Ovary (tissue), 3 donors: ENCODE measurements around the gene ARHGEF10L.

Experiments used
- CTCF ChIP-seq, 3 donors: fragments of 450-650 bp in 2 of 3; fragments of 200-600 bp in 1 of 3; IDR thresholded peaks; one replicate each; pipeline versions ENCODE4 v1.5.1 to v1.8.0; 2016 to 2022; ENCODE audit warnings: antibody characterized with exemption in 3 of 3, mild to moderate bottlenecking in 1 of 3
- EP300 ChIP-seq: sonication (generic); formaldehyde crosslinking; IDR thresholded peaks from one replicate; pipeline ENCODE4 v1.6.1; 2017; ENCODE audit warnings: antibody characterized with exemption
- donor health status: DM: no; HTN: no; CAD: no.

- TF ChIP-seq EP300 (no peak), CTCF (IDR thresholded peaks at IDR 0.05) (no peak)
Observed at GRCh38 chr1:17612831-17613230, 73.3 kb downstream of the ARHGEF10L start.
